GM15510 (cell line): Measurements from ENCODE around the gene C8A.

ENCODE experiments used
- POLR2A ChIP-seq: IDR thresholded peaks from 3 replicates; pipeline ENCODE4 v1.6.1; 2011; ENCODE audit warnings: borderline replicate concordance; ENCODE audit not compliant: insufficient read length; ENCODE audit errors: extremely low read depth

The C8A gene

DNA sequence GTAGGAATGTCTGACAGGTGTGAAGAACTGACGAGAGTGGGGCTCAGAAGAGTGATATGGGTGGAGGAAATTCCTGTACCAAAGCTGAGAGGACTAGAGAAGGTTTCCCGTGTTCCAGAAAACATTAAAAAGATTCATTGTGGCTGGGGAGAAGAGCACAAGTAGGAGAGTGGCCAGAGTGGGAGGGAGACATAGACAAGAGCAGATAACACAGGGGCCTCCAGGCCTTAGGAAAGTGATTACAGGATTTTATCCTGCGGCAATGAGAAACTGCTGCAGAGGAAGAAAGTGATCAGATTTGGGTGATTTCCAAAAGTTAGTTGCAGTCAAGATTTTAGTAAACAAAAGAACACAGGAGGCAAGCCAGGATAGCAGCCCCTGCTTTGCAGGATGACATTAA lies 103.3 kb downstream of the C8A start:
- TF ChIP-seq POLR2A = no peak

DNA sequence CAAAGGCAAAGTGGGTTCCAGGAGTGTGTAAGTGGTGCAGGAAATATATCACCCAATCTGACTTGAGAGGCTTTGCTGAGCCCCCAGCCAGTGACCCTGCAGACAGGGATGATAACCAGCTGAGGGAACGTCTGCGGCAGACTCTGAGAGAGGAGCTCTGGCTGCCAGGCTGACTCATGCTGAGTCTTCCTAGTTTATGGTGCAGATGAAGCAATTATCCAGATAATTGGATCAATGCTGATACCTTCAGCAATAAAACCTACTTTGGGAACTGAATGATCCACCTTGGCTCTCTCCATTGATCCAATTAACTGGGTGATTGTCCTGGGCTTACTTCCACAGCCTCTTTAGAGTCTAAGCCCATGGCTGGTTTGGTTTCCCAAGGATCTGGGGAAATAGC lies 103.9 kb downstream of the C8A start:
- no peak for TF ChIP-seq POLR2A

GRCh38 chr1:56961426-56961825 lies 106.8 kb downstream of the C8A start:
- TF ChIP-seq POLR2A = no peak

DNA sequence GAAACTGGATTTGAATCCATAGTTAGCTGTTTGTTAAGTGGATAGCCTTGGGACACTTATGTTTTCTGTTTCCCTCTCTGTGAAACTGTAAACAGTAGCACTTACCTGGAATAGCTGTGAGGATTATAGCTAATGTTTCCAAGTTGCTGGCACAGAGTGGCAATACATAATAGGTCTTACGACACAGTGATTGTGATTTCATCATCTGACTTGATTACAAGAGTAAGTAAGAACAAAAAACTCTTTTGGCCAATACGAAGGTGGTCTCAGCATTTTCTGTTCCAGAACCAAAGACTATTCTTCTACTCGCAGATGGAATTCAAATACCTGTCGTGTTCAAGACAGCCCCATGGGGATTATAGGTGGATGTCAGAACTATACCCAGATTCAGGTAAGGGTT lies 109.1 kb downstream of the C8A start:
- no peak for TF ChIP-seq POLR2A

DNA sequence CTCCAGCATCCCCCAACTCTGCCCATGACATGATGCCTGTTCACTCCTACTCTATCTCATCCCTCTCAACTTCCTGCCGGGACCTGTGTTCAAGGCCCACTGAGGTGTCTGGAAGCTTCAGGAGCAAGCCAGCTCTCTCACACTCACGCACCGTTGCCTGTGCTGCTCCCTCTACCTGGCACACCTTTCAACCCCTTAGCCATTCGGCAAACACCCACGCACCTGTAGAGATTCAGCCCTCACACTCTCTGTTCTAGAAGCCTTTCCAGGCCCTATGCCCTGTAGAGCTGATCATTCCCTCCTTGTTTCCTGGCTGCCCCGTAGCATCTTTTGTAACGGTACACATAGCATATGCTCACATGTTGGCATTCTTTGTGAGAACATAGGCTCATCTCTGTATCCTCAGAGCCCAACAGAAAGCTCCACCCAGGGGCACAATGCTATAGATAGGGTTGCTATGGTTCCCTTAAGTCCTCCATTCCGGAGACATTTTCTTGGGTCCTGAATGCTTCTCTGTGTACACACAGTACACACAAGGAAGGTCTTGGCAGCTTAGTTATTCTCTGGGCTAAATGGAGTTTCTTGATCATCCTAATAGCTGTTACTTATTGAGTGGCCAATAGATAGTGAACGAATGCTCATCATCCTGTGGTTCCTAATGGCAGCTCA lies 109.9 kb downstream of the C8A start:
- no peak for TF ChIP-seq POLR2A

DNA sequence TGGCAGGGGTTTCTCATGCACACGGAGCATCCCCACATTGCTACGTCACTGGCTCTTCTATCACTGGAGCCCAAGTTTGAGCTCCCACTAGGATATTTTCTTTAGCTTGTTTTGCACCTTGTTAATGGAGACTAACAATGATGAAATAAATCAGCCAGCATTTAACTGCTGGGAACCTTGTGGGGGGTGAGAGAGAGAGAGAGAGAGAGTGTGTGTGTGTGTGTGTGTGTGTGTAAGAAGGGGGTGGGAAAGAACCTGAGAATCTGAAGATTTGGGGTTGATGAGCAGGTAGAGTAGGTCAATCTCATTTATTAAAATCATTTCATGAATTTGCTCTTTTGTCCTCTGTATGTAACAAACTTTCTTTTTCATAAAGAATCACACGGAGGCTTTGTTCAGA lies 110.6 kb downstream of the C8A start:
- no peak for TF ChIP-seq POLR2A

- no peak for TF ChIP-seq POLR2A
Observed at GRCh38 chr1:56965916-56966697, 111.5 kb downstream of the C8A start, which contains the start of gene C8B. C8B (minus strand) TSS chr1:56966015; CDS start chr1:56965948, 67 bp downstream.

GRCh38 chr1:56966698-56966999 lies 112.1 kb downstream of the C8A start:
- TF ChIP-seq POLR2A = no peak

GRCh38 chr1:56967355-56967754 lies 112.8 kb downstream of the C8A start:
- TF ChIP-seq POLR2A = no peak
